Stimulated activated naive CD4-positive, alpha-beta T cell treated with Interleukin-2 at 50 U/mL for 16 hours (primary cell): ENCODE data around the gene PRR30.
"Not testable (repeated sequence)": the region's sequence is repeated elsewhere in the genome, so short reads cannot be mapped to it uniquely, and the experiment has no call there.

Experiments
- DNase-seq: peaks from one replicate; lab custom pipeline; 2025; lab: John Stamatoyannopoulos, UW

The PRR30 gene

GRCh38 chr2:27128668-27129571 lies 10.3 kb downstream of the PRR30 start:
- no peak for DNase-seq

- DNase-seq = no peak
These were observed 11.1 kb downstream of the PRR30 start for GRCh38 chr2:27127883-27128667.

- no peak for DNase-seq
These were observed 12.9 kb downstream of the PRR30 start for GRCh38 chr2:27126252-27126710.

GRCh38 chr2:27125104-27125503 lies 14.1 kb downstream of the PRR30 start:
- no peak for DNase-seq

GRCh38 chr2:27123302-27124150 lies 15.7 kb downstream of the PRR30 start, which contains the start of gene ABHD1:
Gene ABHD1 (plus strand): TSS chr2:27123815. CDS start chr2:27123949, 134 bp downstream.
- DNase-seq = peak; percentile 63

GRCh38 chr2:27122791-27123190 lies 16.4 kb downstream of the PRR30 start:
- DNase-seq = no peak

- DNase-seq = no peak
These were observed 17.3 kb downstream of the PRR30 start for GRCh38 chr2:27121906-27122305.

- not testable (repeated sequence) for DNase-seq
These were observed 19.9 kb downstream of the PRR30 start for GRCh38 chr2:27119330-27119670.

GRCh38 chr2:27118525-27119329 lies 20.5 kb downstream of the PRR30 start, which contains the start of gene CGREF1:
Gene CGREF1 (minus strand): TSS chr2:27119128. CDS start chr2:27104366, 14,762 bp downstream.
- no peak for DNase-seq

- no peak for DNase-seq
These were observed 21.1 kb downstream of the PRR30 start for GRCh38 chr2:27117995-27118524.

- no peak for DNase-seq
These were observed 23.7 kb downstream of the PRR30 start for GRCh38 chr2:27115519-27115918.

GRCh38 chr2:27111392-27112078 lies 27.7 kb downstream of the PRR30 start:
- not testable (repeated sequence) for DNase-seq

GRCh38 chr2:27110603-27111352 lies 28.4 kb downstream of the PRR30 start:
- DNase-seq = not testable (repeated sequence)

- no peak for DNase-seq
These were observed 30.1 kb downstream of the PRR30 start for GRCh38 chr2:27109083-27109482.

GRCh38 chr2:27108221-27108620 lies 31.0 kb downstream of the PRR30 start:
- DNase-seq = no peak

- DNase-seq = no peak
These were observed 33.2 kb downstream of the PRR30 start for GRCh38 chr2:27105981-27106380.

- DNase-seq = no peak
These were observed 36.9 kb downstream of the PRR30 start for GRCh38 chr2:27102329-27102728.

GRCh38 chr2:27100036-27100435 lies 39.2 kb downstream of the PRR30 start:
- no peak for DNase-seq

- DNase-seq = no peak
These were observed 39.8 kb downstream of the PRR30 start for GRCh38 chr2:27099334-27099955.
